Suprapubic skin (tissue), 4 donors: Measurements from ENCODE around the gene PPP1R14C. TPM values are rescaled to one million over a fixed set of nuclear protein-coding genes. Genes with fewer than 3 reads are reported as not detected.

Experiments used
- DNase-seq, 2 donors: peaks; one replicate each; pipeline ENCODE4 v3.0.0-alpha.2; 2019; ENCODE audit warnings: low spot score in 2 of 2
- H3K27ac ChIP-seq: fragments of 200-600 bp; sonication (generic); one replicate; pipeline ENCODE4 v1.5.1; 2019
- H3K27me3 ChIP-seq: fragments of 200-600 bp; sonication (generic); one replicate; pipeline ENCODE4 v1.5.1; 2019
- H3K36me3 ChIP-seq: fragments of 200-600 bp; sonication (generic); one replicate; pipeline ENCODE4 v1.5.1; 2019
- H3K4me1 ChIP-seq: fragments of 200-600 bp; sonication (generic); one replicate; pipeline ENCODE4 v1.5.1; 2019
- H3K4me3 ChIP-seq: fragments of 200-600 bp; sonication (generic); one replicate; pipeline ENCODE4 v1.5.1; 2019; ENCODE audit warnings: mild to moderate bottlenecking
- H3K9me3 ChIP-seq: fragments of 200-600 bp; sonication (generic); one replicate; pipeline ENCODE4 v1.5.1; 2019
- CTCF ChIP-seq, 2 donors: fragments of 200-600 bp in 1 of 2; fragments of 450-650 bp in 1 of 2; sonication (generic) in 1 of 2; IDR thresholded peaks; one replicate each; pipeline ENCODE4 v1.5.1; 2016 to 2019; ENCODE audit warnings: antibody characterized with exemption in 2 of 2, mild to moderate bottlenecking in 1 of 2, moderate library complexity in 1 of 2
- EP300 ChIP-seq: sonication (generic); formaldehyde crosslinking; IDR thresholded peaks from one replicate; pipeline ENCODE4 v1.6.1; 2017; ENCODE audit warnings: antibody characterized with exemption
- POLR2A ChIP-seq, 2 donors: fragments of 450-650 bp; IDR thresholded peaks; one replicate each; pipeline ENCODE4 v1.6.1; 2017; ENCODE audit warnings: antibody characterized with exemption in 2 of 2, mild to moderate bottlenecking in 2 of 2, moderate library complexity in 2 of 2
- POLR2AphosphoS5 ChIP-seq, 3 donors: sonication (generic); formaldehyde crosslinking; IDR thresholded peaks; one replicate each; pipeline ENCODE4 v1.6.1; 2017; ENCODE audit warnings: antibody characterized with exemption in 3 of 3
- WGBS: methylation state at CpG from one replicate; pipeline ENCODE4 v1.1.5; 2018; 5-methylcytosine and 5-hydroxymethylcytosine counted together
- total RNA-seq, 4 donors: library from RNA; depleted of rRNA; stranded (reverse); fragments of >200 nt; gene quantifications; one replicate each; pipeline ENCODE4 v1.1.0, GENCODE V29; 2016

The PPP1R14C gene
- total RNA-seq, 4 donors from 2014 or later: 44.3 to 104 (median 88.8) TPM

GRCh38 chr6:150144294-150144868, 1.5 kb downstream of the PPP1R14C start:
- no peak for DNase-seq
- no peaks in the 10 kb centered on the region for H3K36me3 ChIP-seq
- peaks cover 41% of the 10 kb centered on the region for H3K4me1 ChIP-seq
- peaks cover 60% of the 10 kb centered on the region for H3K27me3 ChIP-seq
- 15% methylated on average over 6 of the region's 6 CpGs for WGBS
- TF ChIP-seq EP300: no peak
- no peak for TF ChIP-seq POLR2A (IDR thresholded peaks at IDR 0.05)
- no peak for TF ChIP-seq CTCF (IDR thresholded peaks at IDR 0.05)
- no peak for TF ChIP-seq POLR2AphosphoS5 (IDR thresholded peaks at IDR 0.05)
- peak overlapping the region; percentile 80 for H3K27ac ChIP-seq
- H3K9me3 ChIP-seq: no peaks in the 10 kb centered on the region
- peak overlapping the region; percentile 54 for H3K4me3 ChIP-seq

GRCh38 chr6:150145427-150145826, 2.6 kb downstream of the PPP1R14C start:
- Histone ChIP-seq H3K4me3 (no peak overlapping the region), H3K36me3 (no peaks in the 10 kb centered on the region), H3K27me3 (peaks cover 66% of the 10 kb centered on the region), H3K27ac (peak overlapping the region; percentile 60), H3K4me1 (peaks cover 43% of the 10 kb centered on the region), H3K9me3 (no peaks in the 10 kb centered on the region)
- no peak for DNase-seq
- TF ChIP-seq EP300 (no peak), POLR2A (IDR thresholded peaks at IDR 0.05) (no peak), CTCF (IDR thresholded peaks at IDR 0.05) (no peak), POLR2AphosphoS5 (IDR thresholded peaks at IDR 0.05) (no peak)
- 41% methylated on average over 3 of the region's 3 CpGs for WGBS

GRCh38 chr6:150145830-150146229, 3.0 kb downstream of the PPP1R14C start:
- no peaks in the 10 kb centered on the region for H3K36me3 ChIP-seq
- DNase-seq: no peak
- no peak overlapping the region for H3K4me3 ChIP-seq
- H3K27ac ChIP-seq: peak overlapping the region; percentile 60
- TF ChIP-seq POLR2AphosphoS5 (IDR thresholded peaks at IDR 0.05) (no peak), EP300 (no peak), POLR2A (IDR thresholded peaks at IDR 0.05) (no peak), CTCF (IDR thresholded peaks at IDR 0.05) (no peak)
- peaks cover 45% of the 10 kb centered on the region for H3K4me1 ChIP-seq
- no peaks in the 10 kb centered on the region for H3K9me3 ChIP-seq
- peaks cover 67% of the 10 kb centered on the region for H3K27me3 ChIP-seq

- DNase-seq: no peak
- Histone ChIP-seq H3K27ac (peak overlapping the region; percentile 60), H3K9me3 (no peaks in the 10 kb centered on the region), H3K36me3 (no peaks in the 10 kb centered on the region), H3K27me3 (peaks cover 67% of the 10 kb centered on the region), H3K4me3 (no peak overlapping the region), H3K4me1 (peaks cover 51% of the 10 kb centered on the region)
- 94% methylated on average over 3 of the region's 3 CpGs for WGBS
- no peak for TF ChIP-seq EP300
- no peak for TF ChIP-seq POLR2A (IDR thresholded peaks at IDR 0.05)
- TF ChIP-seq CTCF (IDR thresholded peaks at IDR 0.05): no peak
- TF ChIP-seq POLR2AphosphoS5 (IDR thresholded peaks at IDR 0.05): no peak
Measured at GRCh38 chr6:150146436-150146835, 3.6 kb downstream of the PPP1R14C start.

GRCh38 chr6:150149146-150149545, 6.3 kb downstream of the PPP1R14C start:
- H3K27ac ChIP-seq: no peak overlapping the region
- peaks cover 44% of the 10 kb centered on the region for H3K27me3 ChIP-seq
- H3K9me3 ChIP-seq: no peaks in the 10 kb centered on the region

More at GRCh38 chr6:150149146-150149545, 6.3 kb downstream of the PPP1R14C start:
- Histone ChIP-seq H3K36me3 (no peaks in the 10 kb centered on the region), H3K4me3 (no peak overlapping the region), H3K4me1 (peaks cover 42% of the 10 kb centered on the region)
- no peak for DNase-seq
- no peak for TF ChIP-seq POLR2A (IDR thresholded peaks at IDR 0.05)
- TF ChIP-seq CTCF (IDR thresholded peaks at IDR 0.05): no peak
- no peak for TF ChIP-seq POLR2AphosphoS5 (IDR thresholded peaks at IDR 0.05)
- no peak for TF ChIP-seq EP300
- WGBS: 76% methylated on average over 6 of the region's 6 CpGs
